Sigmoid colon (tissue), 4 donors: ENCODE measurements around the gene INTS11.
A peak's percentile ranks its signal among the peaks of the same experiment; 100 is the strongest.

Experiments
- CTCF ChIP-seq, 4 experiments: fragments of 450-650 bp in 3 of 4; fragments of 200-600 bp in 1 of 4; IDR thresholded peaks; one replicate each; pipeline ENCODE4 v1.5.1; 2016 to 2019; ENCODE audit warnings: antibody characterized with exemption in 4 of 4, mild to moderate bottlenecking in 3 of 4, moderate library complexity in 2 of 4
- EP300 ChIP-seq, 4 donors: sonication (generic); formaldehyde crosslinking; IDR thresholded peaks; one replicate each; pipeline ENCODE4 v1.6.1; 2017; ENCODE audit warnings: antibody characterized with exemption in 4 of 4
- POLR2A ChIP-seq, 2 donors: fragments of 450-650 bp; IDR thresholded peaks; one replicate each; pipeline ENCODE4 v1.6.1; 2016; ENCODE audit warnings: antibody characterized with exemption in 2 of 2, mild to moderate bottlenecking in 2 of 2, moderate library complexity in 2 of 2
- POLR2AphosphoS5 ChIP-seq, 4 donors: sonication (generic); formaldehyde crosslinking; IDR thresholded peaks; one replicate each; pipeline ENCODE4 v1.6.1; 2017; ENCODE audit warnings: antibody characterized with exemption in 4 of 4

- no peak for TF ChIP-seq CTCF (IDR thresholded peaks at IDR 0.05)
- TF ChIP-seq POLR2A (IDR thresholded peaks at IDR 0.05) = no peak
- peak in 3 of 4 donors; percentile 18 to 45 (median 34) for TF ChIP-seq POLR2AphosphoS5 (IDR thresholded peaks at IDR 0.05)
- no peak for TF ChIP-seq EP300 (IDR thresholded peaks at IDR 0.05)
Observed at GRCh38 chr1:1360506-1361169, 36.2 kb upstream of the INTS11 start.
